Neural crest cell (in vitro differentiated cells): Measurements from ENCODE around the gene CFAP61. TPM values are rescaled to one million over a fixed set of nuclear protein-coding genes. Genes with fewer than 3 reads are reported as not detected.

Experiments used
- DNase-seq: peaks from one replicate; pipeline ENCODE4 v3.0.0; 2021; ENCODE audit warnings: low read depth, mixed read lengths, low spot score
- H3K27ac Mint-ChIP-seq: one replicate; pipeline ENCODE4 v1.8.0; 2021; ENCODE audit warnings: mild to moderate bottlenecking, mixed read lengths; ENCODE audit not compliant: unreplicated experiment
- H3K27me3 Mint-ChIP-seq: 2 replicates; pipeline ENCODE4 v1.8.0; 2021; ENCODE audit warnings: low read depth, mild to moderate bottlenecking, mixed read lengths
- H3K36me3 Mint-ChIP-seq: 2 replicates; pipeline ENCODE4 v1.8.0; 2021; ENCODE audit warnings: low read depth, mild to moderate bottlenecking, mixed read lengths
- H3K4me1 Mint-ChIP-seq: 2 replicates; pipeline ENCODE4 v1.8.0; 2021; ENCODE audit warnings: mixed read lengths
- H3K4me3 Mint-ChIP-seq: one replicate; pipeline ENCODE4 v1.8.0; 2021; ENCODE audit warnings: mild to moderate bottlenecking, mixed read lengths
- H3K9me3 Mint-ChIP-seq: 2 replicates; pipeline ENCODE4 v1.8.0; 2021; ENCODE audit warnings: mixed read lengths
- CTCF ChIP-seq: fragments of 200-600 bp; sonication (generic); conservative IDR thresholded peaks from 2 replicates; pipeline ENCODE4 v1.5.0; 2021; ENCODE audit warnings: antibody characterized with exemption, mild to moderate bottlenecking
- total RNA-seq: library from RNA; stranded (reverse); gene quantifications from 2 replicates; pipeline ENCODE4 v1.2.1, GENCODE V29; 2021

Gene CFAP61
- total RNA-seq, 1 donor from 2014 or later: 1.9 TPM

- Mint-ChIP-seq H3K9me3 (peaks cover 3% of the 10 kb centered on the region), H3K36me3 (no peaks in the 10 kb centered on the region), H3K27me3 (peaks cover 3% of the 10 kb centered on the region), H3K27ac (no peak overlapping the region), H3K4me3 (no peak overlapping the region), H3K4me1 (no peaks in the 10 kb centered on the region)
- TF ChIP-seq CTCF: no peak
- DNase-seq: no peak
Measured at GRCh38 chr20:20338133-20338730, 285.9 kb downstream of the CFAP61 start.

GRCh38 chr20:20340443-20340842, 288.1 kb downstream of the CFAP61 start:
- no peak for TF ChIP-seq CTCF
- peaks cover 3% of the 10 kb centered on the region for H3K9me3 Mint-ChIP-seq
- H3K36me3 Mint-ChIP-seq: no peaks in the 10 kb centered on the region
- H3K27me3 Mint-ChIP-seq: peaks cover 3% of the 10 kb centered on the region
- H3K27ac Mint-ChIP-seq: no peak overlapping the region
- H3K4me1 Mint-ChIP-seq: no peaks in the 10 kb centered on the region
- DNase-seq: no peak
- no peak overlapping the region for H3K4me3 Mint-ChIP-seq

DNA sequence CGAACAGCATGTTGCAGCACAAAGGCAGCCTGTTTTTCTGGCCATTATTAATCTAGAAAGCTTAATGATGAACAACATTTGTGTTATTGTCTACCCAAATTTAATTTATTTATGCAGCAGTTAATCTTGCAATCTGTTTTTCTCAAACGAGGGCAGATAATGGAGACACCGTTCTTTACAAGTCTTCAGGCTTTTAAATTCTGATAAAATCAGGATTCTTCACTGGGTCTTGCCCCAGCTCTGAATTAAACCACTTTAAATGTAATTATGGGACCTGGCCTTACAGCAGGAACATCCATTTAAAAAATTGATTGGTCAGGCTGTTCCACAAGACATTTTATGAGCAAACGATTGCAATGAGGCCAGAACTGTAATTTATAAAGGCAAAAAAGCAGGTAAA, 289.0 kb downstream of the CFAP61 start:
- Mint-ChIP-seq H3K9me3 (peaks cover 3% of the 10 kb centered on the region), H3K27me3 (peaks cover 3% of the 10 kb centered on the region), H3K36me3 (no peaks in the 10 kb centered on the region), H3K4me3 (no peak overlapping the region), H3K27ac (no peak overlapping the region), H3K4me1 (no peaks in the 10 kb centered on the region)
- no peak for DNase-seq
- no peak for TF ChIP-seq CTCF

DNA sequence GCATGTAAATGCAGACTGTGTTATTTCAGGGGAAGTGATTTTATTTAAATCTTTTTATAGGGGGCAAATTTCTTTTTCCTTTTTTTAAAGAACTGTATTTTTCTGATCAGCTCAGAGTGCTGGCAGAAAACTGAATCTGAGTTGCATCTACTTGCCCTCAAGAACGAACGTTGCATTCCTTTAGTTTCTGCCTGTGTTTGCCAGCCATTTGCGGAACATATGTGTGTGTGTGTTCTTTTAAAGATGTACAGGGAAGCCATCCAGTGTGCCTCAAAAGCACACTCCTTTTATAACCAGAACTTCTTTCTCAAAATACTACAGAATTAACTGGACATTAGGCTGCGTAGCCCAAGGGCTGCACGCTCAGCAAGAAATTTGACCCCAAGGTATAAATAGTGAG, 289.7 kb downstream of the CFAP61 start:
- H3K9me3 Mint-ChIP-seq: no peaks in the 10 kb centered on the region
- no peak overlapping the region for H3K4me3 Mint-ChIP-seq
- H3K4me1 Mint-ChIP-seq: no peaks in the 10 kb centered on the region
- TF ChIP-seq CTCF: no peak
- H3K36me3 Mint-ChIP-seq: no peaks in the 10 kb centered on the region
- H3K27me3 Mint-ChIP-seq: peaks cover 3% of the 10 kb centered on the region
- no peak for DNase-seq
- no peak overlapping the region for H3K27ac Mint-ChIP-seq

DNA sequence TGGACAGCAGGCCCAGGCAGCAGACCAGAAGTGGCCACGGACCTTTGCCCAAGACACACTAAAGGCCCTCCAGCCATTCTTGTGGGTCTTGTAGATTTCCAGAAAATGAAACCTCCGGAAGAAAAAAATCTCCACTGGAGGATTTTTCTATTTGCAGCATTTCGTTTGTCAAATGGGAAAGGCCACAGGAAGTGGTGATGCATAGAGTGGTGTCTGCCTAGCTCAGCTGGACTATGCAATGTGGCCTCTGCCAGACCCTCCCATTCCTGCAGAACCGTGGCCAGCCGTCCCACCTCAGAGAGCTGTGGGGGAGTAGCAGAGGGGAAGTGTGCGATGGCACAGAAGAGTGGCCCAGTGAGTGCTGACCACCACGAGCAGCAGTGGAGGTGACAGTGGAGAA, 291.6 kb downstream of the CFAP61 start:
- DNase-seq: no peak
- no peak for TF ChIP-seq CTCF
- Mint-ChIP-seq H3K27me3 (peaks cover 8% of the 10 kb centered on the region), H3K4me1 (no peaks in the 10 kb centered on the region), H3K27ac (no peak overlapping the region), H3K36me3 (peaks cover 3% of the 10 kb centered on the region), H3K9me3 (no peaks in the 10 kb centered on the region), H3K4me3 (no peak overlapping the region)
